GM23248 (cell line): Measurements from ENCODE around the gene SOX6. TPM values are rescaled to one million over a fixed set of nuclear protein-coding genes. Genes with fewer than 3 reads are reported as not detected.

ENCODE experiments used
- DNase-seq: peaks from one replicate; pipeline ENCODE4 v3.0.0-alpha.2; 2015
- H2AFZ ChIP-seq: fragments of 200-600 bp; sonication (generic); 2 replicates; pipeline ENCODE4 v1.6.1; 2016; ENCODE audit warnings: antibody characterized with exemption
- H3F3A ChIP-seq: fragments of 200-600 bp; sonication (generic); 2 replicates; pipeline ENCODE4 v1.6.1; 2016; ENCODE audit warnings: mild to moderate bottlenecking, antibody characterized with exemption, mixed run types; ENCODE audit not compliant: insufficient read depth
- H3K27ac ChIP-seq: fragments of 200-600 bp; sonication (generic); 2 replicates; pipeline ENCODE4 v1.5.1; 2016; ENCODE audit warnings: mild to moderate bottlenecking
- H3K27me3 ChIP-seq: fragments of 200-600 bp; sonication (generic); replicated peaks from 2 replicates; pipeline ENCODE4 v1.6.1; 2016; ENCODE audit warnings: mild to moderate bottlenecking; ENCODE audit not compliant: insufficient read depth
- H3K36me3 ChIP-seq: fragments of 200-600 bp; sonication (generic); 2 replicates; pipeline ENCODE4 v1.6.1; 2016; ENCODE audit warnings: low read depth, mild to moderate bottlenecking
- H3K4me1 ChIP-seq: fragments of 200-600 bp; sonication (generic); 2 replicates; pipeline ENCODE4 v1.6.1; 2016; ENCODE audit warnings: mild to moderate bottlenecking; ENCODE audit not compliant: insufficient read depth
- H3K4me2 ChIP-seq: fragments of 200-600 bp; sonication (generic); one replicate; pipeline ENCODE4 v1.6.1; 2016; ENCODE audit warnings: mild to moderate bottlenecking; ENCODE audit not compliant: unreplicated experiment
- H3K4me3 ChIP-seq: fragments of 200-600 bp; sonication (generic); 2 replicates; pipeline ENCODE4 v1.5.1; 2016; ENCODE audit warnings: mild to moderate bottlenecking
- H3K79me2 ChIP-seq: fragments of 200-600 bp; sonication (generic); 2 replicates; pipeline ENCODE4 v1.6.1; 2016; ENCODE audit warnings: mild to moderate bottlenecking; ENCODE audit not compliant: insufficient read depth
- H3K9ac ChIP-seq: fragments of 200-600 bp; sonication (generic); 2 replicates; pipeline ENCODE4 v1.6.1; 2016; ENCODE audit warnings: mild to moderate bottlenecking
- H3K9me2 ChIP-seq: fragments of 200-600 bp; sonication (generic); 2 replicates; pipeline ENCODE4 v1.6.1; 2016; ENCODE audit warnings: mixed run types, mild to moderate bottlenecking, moderate library complexity; ENCODE audit not compliant: insufficient read depth
- H3K9me3 ChIP-seq: fragments of 200-600 bp; sonication (generic); one replicate; pipeline ENCODE4 v1.6.1; 2017; ENCODE audit warnings: low read depth
- H4K20me1 ChIP-seq: fragments of 200-600 bp; sonication (generic); 2 replicates; pipeline ENCODE4 v1.6.0; 2016; ENCODE audit not compliant: insufficient read depth
- EZH2 ChIP-seq: fragments of 200-600 bp; sonication (generic); IDR thresholded peaks from 2 replicates; pipeline ENCODE4 v1.6.1; 2018; ENCODE audit warnings: antibody characterized with exemption, mild to moderate bottlenecking; ENCODE audit not compliant: insufficient read depth, poor library complexity, severe bottlenecking
- EZH2phosphoT487 ChIP-seq: fragments of 200-600 bp; sonication (generic); IDR thresholded peaks from 2 replicates; pipeline ENCODE4 v1.6.1; 2018; ENCODE audit warnings: antibody characterized with exemption, moderate library complexity, mild to moderate bottlenecking, low read depth; ENCODE audit not compliant: insufficient read depth
- WGBS, 2 experiments: methylation state at CpG; one replicate each; pipeline ENCODE4 v1.1.6; 2015 to 2017; ENCODE audit warnings: low lambda C conversion rate in 2 of 2, low coverage in 1 of 2; ENCODE audit errors: missing lambda C conversion rate in 2 of 2; 5-methylcytosine and 5-hydroxymethylcytosine counted together
- in situ Hi-C: fragments of 300-500 bp; cut with MboI; formaldehyde crosslinking; loops from 2 replicates; pipeline ENCODE4 v1.15.0; 2020
- polyA plus RNA-seq: library from polyadenylated mRNA; unstranded; fragments of >200 nt; fragmentation: Nextera tagmentation; extraction: Ambion mirVana; gene quantifications from 2 replicates; pipeline ENCODE4 v1.2.1, GENCODE V29; 2016
- total RNA-seq: library from RNA; depleted of rRNA; stranded (reverse); fragments of >200 nt; shearing (Covaris generic); gene quantifications from 2 replicates; pipeline ENCODE4 v1.2.3, GENCODE V29; 2014

SOX6 gene
- total and polyA plus RNA-seq, 2 experiments from 2014 or later: under 0.01 to 0.49 TPM

- Histone ChIP-seq H3K27ac (no peak overlapping the region), H4K20me1 (no peaks in the 10 kb centered on the region), H3K4me3 (no peak overlapping the region), H3K9ac (no peak overlapping the region), H3F3A (no peaks in the 10 kb centered on the region), H3K4me2 (no peak overlapping the region), H3K9me3 (no peaks in the 10 kb centered on the region), H2AFZ (no peak overlapping the region), H3K27me3 (no peaks in the 10 kb centered on the region), H3K4me1 (no peaks in the 10 kb centered on the region), H3K79me2 (no peaks in the 10 kb centered on the region), H3K9me2 (no peaks in the 10 kb centered on the region), H3K36me3 (no peaks in the 10 kb centered on the region)
- 33 to 36% methylated on average over 5 of the region's 5 CpGs for WGBS, 2 experiments
- TF ChIP-seq EZH2phosphoT487 (no peak), EZH2 (no peak)
- DNase-seq: no peak
- in situ Hi-C loops: no loop called here
Measured at GRCh38 chr11:16402654-16403447, 46.5 kb upstream of the SOX6 start.

GRCh38 chr11:16397390-16397789 is 41.0 kb upstream of the SOX6 start:
- Histone ChIP-seq H3F3A (no peaks in the 10 kb centered on the region), H3K9me3 (no peaks in the 10 kb centered on the region), H3K9me2 (no peaks in the 10 kb centered on the region), H3K9ac (no peak overlapping the region), H3K4me1 (no peaks in the 10 kb centered on the region), H3K4me3 (no peak overlapping the region), H3K4me2 (no peak overlapping the region), H3K79me2 (no peaks in the 10 kb centered on the region), H3K27me3 (no peaks in the 10 kb centered on the region), H4K20me1 (no peaks in the 10 kb centered on the region), H3K36me3 (no peaks in the 10 kb centered on the region), H2AFZ (no peak overlapping the region), H3K27ac (no peak overlapping the region)
- WGBS, 2 experiments: 2% methylated on average over 2 of the region's 2 CpGs
- in situ Hi-C loops: no loop called here
- no peak for DNase-seq
- TF ChIP-seq EZH2phosphoT487 (no peak), EZH2 (no peak)

GRCh38 chr11:16395601-16396000 is 39.3 kb upstream of the SOX6 start:
- in situ Hi-C loops: no loop called here
- Histone ChIP-seq H3K79me2 (no peaks in the 10 kb centered on the region), H3K9ac (no peak overlapping the region), H3K27me3 (no peaks in the 10 kb centered on the region), H3K4me2 (no peak overlapping the region), H3K27ac (no peak overlapping the region), H3K9me2 (no peaks in the 10 kb centered on the region), H3K9me3 (no peaks in the 10 kb centered on the region), H3K4me3 (no peak overlapping the region), H4K20me1 (no peaks in the 10 kb centered on the region), H3K36me3 (no peaks in the 10 kb centered on the region), H2AFZ (no peak overlapping the region), H3K4me1 (no peaks in the 10 kb centered on the region), H3F3A (no peaks in the 10 kb centered on the region)
- no peak for TF ChIP-seq EZH2phosphoT487
- no peak for TF ChIP-seq EZH2
- DNase-seq: no peak
- WGBS, 2 experiments: 0% methylated on average over 1 of the region's 1 CpG

- DNase-seq: no peak
- Histone ChIP-seq H2AFZ (no peak overlapping the region), H3K27me3 (no peaks in the 10 kb centered on the region), H3K79me2 (no peaks in the 10 kb centered on the region), H3K4me3 (no peak overlapping the region), H3K36me3 (no peaks in the 10 kb centered on the region), H3F3A (no peaks in the 10 kb centered on the region), H3K4me2 (no peak overlapping the region), H3K9me2 (no peaks in the 10 kb centered on the region), H3K9ac (no peak overlapping the region), H3K9me3 (no peaks in the 10 kb centered on the region), H3K4me1 (no peaks in the 10 kb centered on the region), H3K27ac (no peak overlapping the region), H4K20me1 (no peaks in the 10 kb centered on the region)
- TF ChIP-seq EZH2: no peak
- TF ChIP-seq EZH2phosphoT487: no peak
- 39 to 44% methylated on average over 4 of the region's 4 CpGs for WGBS, 2 experiments
- in situ Hi-C loops: no loop called here
Measured at GRCh38 chr11:16394947-16395346, 38.6 kb upstream of the SOX6 start.

- Histone ChIP-seq H3K4me1 (no peaks in the 10 kb centered on the region), H3K79me2 (no peaks in the 10 kb centered on the region), H3K27me3 (no peaks in the 10 kb centered on the region), H2AFZ (no peak overlapping the region), H3K4me3 (no peak overlapping the region), H3F3A (no peaks in the 10 kb centered on the region), H4K20me1 (no peaks in the 10 kb centered on the region), H3K9me2 (no peaks in the 10 kb centered on the region), H3K9me3 (no peaks in the 10 kb centered on the region), H3K36me3 (no peaks in the 10 kb centered on the region), H3K4me2 (no peak overlapping the region), H3K27ac (no peak overlapping the region), H3K9ac (no peak overlapping the region)
- DNase-seq: no peak
- in situ Hi-C loops: no loop called here
- no peak for TF ChIP-seq EZH2
- no peak for TF ChIP-seq EZH2phosphoT487
Measured at GRCh38 chr11:16393340-16393739, 37.0 kb upstream of the SOX6 start.
